HS-5 (cell line): ENCODE measurements around the gene OCIAD2.
"Not testable (repeated sequence)": the region's sequence is repeated elsewhere in the genome, so short reads cannot be mapped to it uniquely, and the experiment has no call there.

Experiments
- DNase-seq: peaks from one replicate; pipeline ENCODE4 v3.0.0-alpha.2; 2012; ENCODE audit warnings: low read depth

Gene OCIAD2

DNA sequence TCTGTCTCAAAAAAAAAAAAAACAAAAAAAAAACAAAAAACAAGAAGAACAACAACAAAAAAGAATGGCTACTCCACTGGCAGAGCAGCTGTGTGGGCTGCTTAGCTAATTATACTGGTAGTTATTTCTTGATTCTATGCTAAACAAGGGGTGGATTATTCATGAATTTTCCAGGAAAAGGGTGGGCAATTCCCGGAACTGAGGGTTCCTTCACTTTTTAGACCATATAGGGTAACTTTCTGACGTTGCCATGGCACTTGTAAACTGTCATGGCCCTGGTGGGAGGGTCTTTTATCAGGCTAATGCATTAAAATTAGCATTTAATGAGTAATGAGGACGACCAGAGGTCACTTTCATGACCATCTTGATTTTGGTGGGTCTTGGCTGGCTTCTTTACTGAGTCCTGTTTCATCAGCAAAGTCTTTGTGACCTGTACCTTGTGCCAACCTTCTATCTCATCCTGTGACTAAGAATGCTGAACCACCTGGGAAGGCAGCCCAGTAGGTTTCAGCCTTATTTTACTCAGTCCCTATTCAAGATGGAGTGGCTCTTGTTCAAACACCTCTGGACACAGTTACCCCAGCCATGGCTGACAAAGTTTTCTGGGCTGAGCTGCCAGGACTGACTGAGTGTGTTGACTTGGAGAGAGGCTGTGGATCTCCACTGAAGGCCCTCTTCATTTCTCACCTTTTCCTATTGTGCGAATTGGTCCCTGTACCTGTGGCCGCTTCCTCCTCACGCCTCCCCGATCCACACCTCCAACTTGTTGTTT, 1.3 kb upstream of the OCIAD2 start:
- no peak for DNase-seq

DNA sequence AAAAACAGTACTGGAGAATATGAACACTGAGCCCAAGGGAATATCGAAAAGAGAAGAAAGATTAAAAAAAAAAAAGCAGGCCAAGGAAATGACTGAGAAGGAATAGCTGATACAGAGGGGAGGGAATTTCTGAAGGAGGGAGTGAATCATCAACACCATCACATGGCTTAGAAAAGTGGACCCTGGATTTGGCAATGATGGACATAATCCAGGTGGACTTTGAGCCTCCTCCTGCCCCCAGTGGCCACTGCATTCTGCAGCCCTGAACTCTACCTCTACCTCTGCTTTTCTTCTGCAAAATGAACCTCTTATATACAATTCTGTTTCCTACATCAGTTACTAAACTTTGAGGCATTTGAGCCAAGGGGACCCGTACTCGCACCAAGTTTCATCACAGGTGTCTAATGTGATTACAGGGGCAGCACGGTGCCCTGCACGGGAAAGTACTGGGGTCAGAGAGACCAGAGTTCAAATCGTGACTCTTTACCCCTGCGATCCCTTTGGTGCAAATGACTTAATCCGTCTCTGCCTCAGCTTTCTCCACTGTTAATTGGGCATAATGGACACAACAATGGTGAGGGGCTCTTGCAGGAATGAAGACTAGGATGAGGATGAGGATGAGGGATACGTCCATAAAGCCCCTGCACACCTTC, 1.1 kb downstream of the OCIAD2 start:
- DNase-seq = no peak

DNA sequence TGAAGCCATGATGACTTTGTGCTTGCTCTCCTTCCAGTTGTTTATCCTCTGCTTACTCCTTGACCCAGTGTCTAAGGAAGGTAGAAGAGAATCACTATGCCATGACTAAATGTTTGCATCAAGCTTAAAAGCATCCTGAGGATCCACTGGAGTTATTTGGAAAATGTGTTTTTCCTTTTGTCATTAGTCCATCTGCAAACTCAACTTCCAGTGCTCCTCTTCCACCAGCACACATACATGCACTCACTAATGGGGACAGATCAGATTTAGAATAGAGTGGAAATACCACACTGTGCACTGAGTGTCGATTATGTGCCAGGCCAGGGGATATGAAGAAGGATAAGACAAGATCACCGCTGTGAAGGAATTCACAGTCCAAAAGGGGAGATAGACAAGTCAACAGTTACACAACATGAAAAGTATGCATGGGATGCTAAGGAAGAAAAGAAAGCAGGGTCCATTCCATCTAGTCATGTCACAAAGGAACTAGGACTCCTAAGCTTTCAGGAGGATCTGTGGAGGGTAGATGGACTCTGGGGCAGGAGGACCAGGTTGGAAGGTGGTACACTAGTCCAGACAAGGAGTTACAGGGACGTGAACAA, 1.9 kb downstream of the OCIAD2 start:
- DNase-seq = no peak

DNA sequence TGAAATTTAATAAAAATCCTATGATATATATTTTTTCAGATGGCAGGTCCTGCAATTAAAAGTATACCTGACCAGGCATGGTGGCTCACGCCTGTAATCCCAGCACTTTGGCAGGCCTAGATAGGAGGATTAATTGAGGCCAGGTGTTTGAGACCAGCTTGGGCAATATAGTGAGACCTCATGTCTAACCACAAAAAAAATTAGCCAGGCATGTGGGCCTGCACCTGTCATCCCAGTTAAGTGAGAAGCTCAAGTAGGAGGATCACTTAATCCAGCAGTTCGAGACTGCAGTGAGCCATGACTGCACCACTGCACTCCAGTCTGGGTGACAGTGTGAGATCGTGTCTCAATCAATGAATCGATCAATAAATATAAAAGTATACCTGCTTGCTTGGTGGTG, 2.5 kb downstream of the OCIAD2 start:
- no peak for DNase-seq

DNA sequence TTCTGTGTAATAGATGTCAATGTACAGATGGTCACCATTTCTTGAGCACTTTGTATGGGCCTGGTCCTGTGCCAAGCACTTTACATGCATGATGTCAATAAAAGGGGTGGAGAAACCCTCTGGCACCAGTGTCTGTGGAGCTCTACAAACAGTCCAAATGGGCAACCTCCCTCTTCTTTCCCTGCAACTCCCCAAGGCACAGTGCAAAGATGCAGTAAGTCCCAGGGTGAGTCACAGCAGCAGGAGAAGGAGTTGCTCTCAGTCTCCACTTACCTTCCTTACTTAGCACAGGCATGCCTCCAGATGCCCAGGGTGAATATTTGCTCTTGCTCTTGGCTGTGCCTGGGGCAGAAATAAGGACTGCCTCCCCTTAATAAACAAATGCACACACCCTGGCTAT, 4.3 kb downstream of the OCIAD2 start:
- DNase-seq = no peak

DNA sequence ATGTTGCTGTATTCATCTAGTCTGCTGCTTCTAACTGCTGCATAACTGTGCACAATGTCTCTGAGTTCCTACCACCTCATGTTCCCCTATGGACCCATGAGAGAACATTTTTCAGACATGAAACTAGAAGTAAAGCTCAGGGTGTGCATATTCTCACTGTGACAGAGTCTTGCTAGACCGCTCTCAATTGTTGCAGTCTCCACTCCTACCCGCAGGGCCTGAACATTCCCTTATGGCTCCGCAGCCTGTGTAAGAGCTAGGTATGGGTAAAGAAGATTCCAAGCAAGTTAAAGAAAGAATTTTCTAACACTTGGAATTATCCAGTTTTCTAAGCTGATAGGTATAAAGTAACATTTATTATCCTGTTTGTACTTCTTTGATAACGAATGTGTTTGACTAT, 5.4 kb downstream of the OCIAD2 start:
- no peak for DNase-seq

DNA sequence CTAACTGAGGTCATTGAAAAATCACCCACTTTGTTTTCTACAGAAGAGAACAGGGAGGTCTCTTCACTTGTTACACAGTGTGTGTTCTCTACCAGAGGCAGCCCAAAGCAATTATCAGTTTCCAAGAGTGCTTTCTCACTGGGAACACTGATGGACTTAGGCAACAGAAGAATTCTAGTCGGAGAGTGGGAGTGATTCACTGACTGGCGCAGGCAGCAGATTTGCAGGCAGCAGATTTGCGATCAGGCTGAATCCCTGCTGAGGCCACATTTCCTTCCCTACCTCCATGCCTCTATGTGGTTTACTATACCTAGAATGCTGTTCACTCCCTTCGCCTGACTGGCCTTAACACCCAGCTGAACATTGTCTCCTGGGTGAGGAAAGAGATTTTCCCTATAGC, 6.6 kb downstream of the OCIAD2 start:
- no peak for DNase-seq

DNA sequence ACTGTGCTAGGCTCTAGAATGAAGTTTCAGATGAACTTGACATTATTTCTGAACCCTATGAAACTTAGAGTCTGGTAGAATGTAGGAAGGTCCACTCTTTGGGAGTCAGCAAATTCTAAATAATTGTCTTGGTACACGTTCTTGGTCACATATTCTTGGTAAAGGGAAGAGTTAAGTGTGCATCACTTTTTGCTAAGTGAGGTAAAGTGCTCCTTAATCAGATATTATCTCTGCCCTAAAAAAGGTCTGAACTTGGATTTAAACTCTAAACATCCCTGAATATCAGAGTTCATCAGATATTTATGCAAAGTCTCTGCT, 7.2 kb downstream of the OCIAD2 start:
- DNase-seq = no peak

DNA sequence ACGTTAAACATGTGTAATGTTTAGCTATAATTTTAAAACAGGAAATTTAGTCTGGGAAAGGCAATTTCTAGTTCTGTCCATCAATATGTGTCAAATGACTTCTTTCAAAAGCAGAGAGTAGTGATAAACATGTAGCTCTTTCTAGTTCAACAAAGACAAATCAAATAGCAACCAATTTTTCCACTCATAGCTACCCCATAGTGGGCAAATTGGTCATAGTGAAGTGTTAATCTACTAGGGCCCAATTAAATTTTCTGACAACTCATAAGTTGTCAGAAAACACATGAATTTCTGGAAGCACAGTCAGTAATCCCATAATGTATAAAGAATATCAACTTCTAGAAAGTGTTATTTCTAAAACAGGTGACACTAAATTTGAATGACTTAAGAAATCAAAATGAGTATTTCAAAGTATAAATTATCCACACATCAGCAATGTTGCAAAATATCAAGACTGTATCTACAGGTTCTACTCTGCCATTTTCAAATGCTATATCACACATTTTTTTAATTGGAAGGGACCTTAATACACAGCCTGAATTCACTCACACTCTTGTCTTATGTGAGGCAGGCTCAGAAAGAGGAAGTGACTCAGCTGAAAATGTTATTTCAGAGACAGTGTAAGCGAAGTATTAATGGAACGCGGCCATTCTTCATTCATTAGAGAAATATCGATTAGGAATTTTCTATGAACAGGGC, 7.7 kb downstream of the OCIAD2 start:
- no peak for DNase-seq

DNA sequence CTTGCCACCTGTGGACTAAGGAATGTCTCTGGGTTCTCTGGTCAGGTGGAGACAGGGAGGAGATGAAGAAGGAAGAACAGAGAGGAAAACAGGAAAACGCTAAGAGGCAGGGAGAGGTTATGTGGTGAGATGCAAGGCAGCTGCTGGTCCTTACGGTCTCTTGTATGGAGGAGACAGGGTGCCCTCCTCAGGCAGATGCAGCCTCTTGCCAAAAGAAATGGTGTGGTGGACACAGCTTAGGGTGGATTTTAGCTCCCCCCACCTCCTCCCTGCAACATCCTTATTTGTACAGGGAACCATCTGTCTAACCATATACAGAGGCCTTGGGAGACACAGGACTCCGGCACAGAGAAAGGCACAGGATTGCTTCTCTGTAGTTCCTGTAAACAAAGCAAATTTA, 9.7 kb downstream of the OCIAD2 start:
- no peak for DNase-seq

DNA sequence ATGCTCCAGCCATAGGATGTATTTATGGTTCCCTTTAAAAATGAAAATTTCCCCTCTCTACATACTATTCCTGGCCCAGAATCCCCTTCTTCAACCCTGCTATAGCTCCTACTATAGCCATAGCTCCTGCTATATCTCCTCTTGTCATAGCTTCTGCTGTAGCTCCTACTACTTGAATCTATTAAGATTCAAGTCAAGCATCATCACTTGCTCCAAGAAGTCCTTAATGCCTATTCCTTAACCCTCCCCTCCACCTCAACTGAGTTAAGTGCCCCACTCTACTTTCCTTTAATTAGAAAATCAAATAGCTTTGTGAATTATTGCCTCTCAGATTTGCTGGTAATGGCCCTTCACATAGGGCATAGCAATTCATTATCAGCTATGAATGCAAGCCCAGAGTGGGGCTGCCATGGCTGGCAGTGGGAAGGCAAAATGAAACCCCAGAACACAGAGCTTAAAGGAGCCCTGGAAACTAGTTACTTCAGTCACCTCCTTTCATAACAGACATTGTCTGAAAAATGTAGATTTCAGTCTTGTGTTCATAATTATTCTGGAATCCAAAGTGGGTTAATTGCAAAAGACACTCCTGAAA, 15.4 kb downstream of the OCIAD2 start:
- DNase-seq = no peak

DNA sequence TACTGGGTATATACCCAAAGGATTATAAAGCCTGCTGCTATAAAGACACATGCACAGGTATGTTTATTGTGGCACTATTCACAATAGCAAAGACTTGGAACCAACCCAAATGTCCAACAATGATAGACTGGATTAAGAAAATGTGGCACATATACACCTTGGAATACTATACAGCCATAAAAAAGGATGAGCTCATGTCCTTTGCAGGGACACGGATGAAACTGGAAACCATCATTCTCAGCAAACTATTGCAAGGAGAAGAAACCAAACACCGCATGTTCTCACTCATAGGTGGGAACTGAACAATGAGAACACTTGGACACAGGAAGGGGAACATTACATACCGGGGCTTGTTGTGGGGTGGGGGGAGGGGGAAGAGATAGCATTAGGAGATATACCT, 16.8 kb downstream of the OCIAD2 start:
- not testable (repeated sequence) for DNase-seq

DNA sequence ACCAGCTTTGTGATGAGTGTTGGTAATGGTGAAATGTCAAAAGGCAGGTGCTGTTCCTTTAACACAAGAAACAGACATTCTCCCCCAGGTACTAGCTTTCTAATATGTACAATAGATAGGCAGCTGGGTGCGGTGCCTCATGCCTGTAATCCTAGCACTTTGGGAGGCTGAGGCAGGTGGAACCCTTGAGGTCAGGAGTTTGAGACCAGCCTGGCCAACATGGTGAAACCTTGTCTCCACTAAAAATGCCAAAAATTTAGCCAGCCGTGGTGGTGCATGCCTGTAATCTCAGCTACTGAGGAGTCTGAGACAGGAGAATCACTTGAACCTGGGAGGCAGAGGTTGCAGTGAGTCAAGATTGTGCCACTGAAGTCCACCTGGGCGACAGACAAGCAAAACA, 24.9 kb downstream of the OCIAD2 start:
- DNase-seq = not testable (repeated sequence)

DNA sequence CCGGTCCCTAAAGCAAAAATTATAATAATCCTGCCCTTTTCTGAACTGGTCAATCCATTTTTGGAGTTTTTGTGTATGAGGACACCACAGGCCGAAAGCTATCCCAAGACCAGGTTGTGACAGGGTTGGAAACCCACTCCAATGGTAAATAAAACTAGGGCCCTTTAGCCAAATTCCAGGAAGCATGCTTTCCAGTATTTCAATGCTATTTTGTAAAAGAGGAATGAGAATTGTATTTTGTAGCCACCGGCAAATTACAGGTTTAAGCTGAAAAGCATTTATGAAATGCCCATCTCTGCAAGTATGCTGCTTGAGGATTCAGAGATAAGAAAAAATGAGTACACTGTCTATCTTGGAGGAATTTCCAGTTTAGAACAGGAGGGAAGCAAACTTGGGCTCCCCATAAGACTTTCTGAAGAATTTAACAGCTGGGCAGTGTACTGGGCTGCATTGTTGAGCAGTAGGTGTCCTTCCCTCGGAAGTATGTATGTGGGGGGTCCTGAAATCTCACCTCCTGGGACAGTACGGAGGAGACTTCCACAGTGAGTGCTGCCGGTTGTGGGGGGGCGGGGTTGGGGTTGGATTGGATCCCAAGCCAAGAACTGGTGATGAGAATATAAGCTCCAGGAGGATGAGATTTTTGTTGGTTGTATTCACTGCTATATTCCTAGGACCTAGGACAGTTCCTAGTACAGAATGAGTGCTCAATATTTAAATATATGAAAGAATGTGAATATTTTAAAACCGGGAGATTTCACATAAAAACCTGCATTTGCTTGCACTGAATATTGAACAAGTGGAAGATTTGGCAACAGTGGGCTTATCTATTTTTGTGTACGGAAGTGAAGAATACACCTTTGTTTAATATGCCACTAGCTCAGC, 26.8 kb downstream of the OCIAD2 start:
- DNase-seq = no peak

DNA sequence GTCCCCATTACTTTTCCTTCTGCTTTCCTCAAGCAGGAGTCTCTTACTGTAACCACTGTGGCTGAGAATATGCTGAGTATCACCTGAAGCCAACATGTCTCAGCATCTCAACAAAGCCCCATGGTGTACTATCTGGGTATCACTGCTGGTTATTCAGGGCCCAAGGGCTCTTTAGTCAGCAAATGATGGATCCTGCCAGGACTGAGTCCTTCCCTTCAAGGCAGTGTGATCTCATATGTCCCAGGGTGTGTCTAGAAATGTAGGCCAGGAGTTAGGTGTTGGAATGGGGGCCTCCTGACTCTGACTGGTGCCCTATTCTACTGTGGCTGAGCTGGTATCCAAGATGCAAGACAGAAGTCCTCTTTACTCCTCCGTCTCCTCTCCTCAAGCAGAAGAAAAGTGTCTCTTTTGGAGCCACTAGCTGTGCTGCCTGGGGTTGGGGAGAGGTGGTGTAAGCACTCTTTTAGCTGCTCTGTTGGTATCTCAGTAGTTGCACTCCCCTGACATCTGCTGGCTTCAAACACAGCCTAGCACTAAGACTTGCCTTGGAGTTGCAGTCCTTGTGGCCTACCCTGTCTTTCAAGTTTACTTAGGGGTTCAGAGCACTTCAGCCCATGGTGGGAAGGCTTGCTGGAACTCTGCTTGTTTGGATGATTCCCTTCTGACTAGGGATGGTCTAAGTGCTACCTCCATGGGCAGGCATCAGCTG, 28.6 kb downstream of the OCIAD2 start:
- DNase-seq = no peak

DNA sequence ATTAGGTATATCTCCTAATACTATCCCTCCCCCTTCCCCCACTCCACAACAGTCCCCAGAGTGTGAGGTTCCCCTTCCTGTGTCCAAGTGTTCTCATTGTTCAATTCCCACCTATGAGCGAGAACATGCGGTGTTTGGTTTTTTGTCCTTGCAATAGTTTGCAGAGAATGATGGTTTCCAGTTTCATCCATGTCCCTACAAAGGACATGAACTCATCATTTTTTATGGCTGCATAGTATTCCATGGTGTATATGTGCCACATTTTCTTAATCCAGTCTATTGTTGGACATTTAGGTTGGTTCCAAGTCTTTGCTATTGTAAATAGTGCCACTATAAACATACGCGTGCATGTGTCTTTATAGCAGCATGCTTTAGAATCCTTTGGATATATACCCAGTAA, 41.9 kb downstream of the OCIAD2 start:
- not testable (repeated sequence) for DNase-seq

DNA sequence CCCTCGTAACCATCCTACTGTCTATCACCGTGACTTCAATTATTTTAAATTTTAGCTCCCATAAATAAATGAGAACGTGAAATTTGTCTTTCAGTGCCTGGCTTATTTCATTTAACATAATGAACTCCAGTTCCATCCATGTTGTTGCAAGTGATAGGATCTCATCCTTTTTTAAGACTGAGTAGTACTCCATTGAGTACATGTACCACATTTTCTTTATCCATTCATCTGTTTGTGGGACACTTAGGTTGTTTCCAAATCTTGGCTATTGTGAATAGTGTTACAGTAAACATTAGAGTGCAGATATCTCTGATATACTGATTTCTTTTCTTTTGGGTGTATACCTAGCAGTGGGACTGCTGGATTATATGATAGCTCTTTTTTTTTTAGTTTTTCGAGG, 42.8 kb downstream of the OCIAD2 start:
- no peak for DNase-seq

DNA sequence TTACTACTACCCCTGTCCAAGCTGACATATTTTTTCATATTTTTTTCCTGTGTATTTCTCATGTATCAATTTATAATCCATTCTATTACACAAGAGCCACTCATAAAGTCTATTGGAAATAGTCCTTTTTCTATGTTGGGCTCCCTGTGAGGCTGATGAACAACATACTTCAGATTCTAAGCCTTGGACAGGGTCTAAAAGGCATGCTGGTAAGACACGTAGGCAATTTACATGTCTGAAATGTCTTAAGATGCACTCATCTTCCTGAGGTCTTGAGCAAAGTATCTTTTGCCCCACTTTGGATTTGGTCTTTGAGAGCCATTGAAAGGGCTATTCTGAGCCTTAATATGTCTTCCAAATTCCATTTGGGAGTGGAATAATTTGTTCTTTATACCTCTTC, 43.9 kb downstream of the OCIAD2 start:
- no peak for DNase-seq

DNA sequence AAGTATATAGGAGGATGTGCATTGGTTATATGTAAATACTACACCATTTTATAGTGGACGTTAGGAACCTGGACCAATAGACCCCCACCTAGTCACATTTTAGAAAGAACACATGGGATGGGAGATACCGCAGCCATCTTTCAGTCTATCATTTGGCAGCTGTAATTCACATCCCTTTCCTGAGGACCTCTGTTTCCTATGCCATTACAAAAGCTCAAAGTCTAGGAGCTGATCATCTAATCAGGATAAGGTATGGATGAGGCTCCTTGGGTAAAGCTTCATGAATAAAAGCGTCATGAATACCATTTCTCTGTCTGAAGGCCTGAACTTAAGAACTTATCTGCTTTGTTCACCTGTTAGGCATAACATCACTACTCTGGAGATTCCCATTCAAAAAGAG, 44.5 kb downstream of the OCIAD2 start:
- DNase-seq = no peak

DNA sequence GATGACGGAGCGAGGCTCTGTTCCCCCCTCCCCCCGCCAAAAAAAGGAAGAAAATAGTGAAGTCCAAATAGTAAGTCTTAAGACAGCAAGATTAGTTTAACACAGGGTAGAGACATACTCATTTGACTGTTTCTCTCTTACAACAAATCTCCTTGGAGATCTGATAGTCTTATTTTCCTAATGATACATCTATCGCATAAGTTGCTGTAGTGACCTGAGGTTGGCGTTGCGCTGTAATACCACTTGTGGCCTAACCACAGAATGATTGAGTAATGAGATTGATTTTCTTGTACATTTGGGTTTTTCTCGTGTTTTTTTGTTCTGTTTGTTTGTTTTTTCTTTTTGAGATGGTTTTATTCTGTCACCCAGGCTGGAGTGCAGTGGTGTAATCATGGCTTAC, 48.4 kb downstream of the OCIAD2 start:
- no peak for DNase-seq

DNA sequence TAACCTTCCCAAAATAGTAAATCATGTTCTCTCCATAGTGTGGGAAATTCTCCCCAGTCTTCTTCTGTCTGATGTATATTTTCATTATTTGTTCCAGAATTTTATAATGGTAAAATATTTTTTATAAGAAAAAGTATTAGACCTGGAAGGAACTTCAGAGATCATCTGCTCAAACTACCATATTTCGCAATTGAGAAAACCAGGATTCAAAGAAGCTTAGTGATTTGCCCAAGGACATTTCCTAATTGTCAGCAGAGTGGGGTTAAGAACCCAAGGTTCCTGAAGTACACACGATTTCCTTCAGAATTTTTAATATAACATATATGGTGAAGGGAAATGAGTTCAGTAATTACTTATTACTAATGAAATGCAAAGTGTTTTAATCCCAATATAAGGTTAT, 51.6 kb downstream of the OCIAD2 start:
- no peak for DNase-seq
